Measurements from ENCODE around the gene KIAA1671. TPM values are rescaled to one million over a fixed set of nuclear protein-coding genes. Genes with fewer than 3 reads are reported as not detected.

Gene KIAA1671
- total RNA-seq, 8 experiments from 2014 or later, result 4.2 to 27.9 (median 10.2) TPM

DNA sequence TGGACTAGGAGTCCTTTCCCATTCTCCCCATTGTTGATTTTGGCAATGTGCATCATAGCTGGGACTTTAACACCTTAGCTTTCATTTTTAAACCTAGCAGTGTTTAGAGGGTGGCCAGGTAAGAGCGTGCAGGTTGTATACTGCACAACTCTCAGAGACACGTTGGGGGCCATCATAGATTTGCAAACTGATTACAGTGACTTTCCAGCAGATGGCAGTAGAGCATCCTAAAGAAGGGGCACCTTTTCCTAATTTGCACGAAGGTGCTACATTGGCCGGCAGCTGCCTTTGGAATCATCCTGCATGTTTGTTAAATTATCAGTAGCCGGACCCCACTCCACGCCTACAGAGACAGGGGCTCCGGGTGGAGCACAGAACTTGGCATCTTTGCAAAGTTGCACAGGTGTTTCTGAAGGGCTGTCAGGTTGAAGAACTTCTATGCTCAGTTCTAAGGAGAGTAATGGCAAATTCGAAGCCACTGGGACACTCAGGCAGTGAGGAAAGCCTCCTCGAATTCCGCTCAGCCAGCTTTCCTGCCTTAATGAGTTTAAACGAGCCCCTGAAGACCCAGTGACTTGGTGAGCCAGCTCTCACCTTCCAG lies 13.7 kb upstream of the KIAA1671 start:
- no peak overlapping the region for H3K27ac ChIP-seq
- no peak overlapping the region for H3K4me3 ChIP-seq
- H3K4me1 ChIP-seq (replicated peaks in 1 of 2), result peaks cover 0 to 4% of the 10 kb centered on the region in 2 donors
- peak in 4 of 8 experiments; percentile 38 to 82 (median 64) for ATAC-seq (replicated peaks in 6 of 8)
- in situ Hi-C loops (cut with MboI; ENCODE audit: low pct_unique_long_range_greater_than_20kb in 2 of 9, low sequenced_read_pairs in 9 of 9, unreplicated experiment in 9 of 9), result loop anchor here in 4 of 9 experiments (25.0 kb wide), 3 partner anchors 98 to 248 kb away; partner anchors contain the start of gene CRYBB3 (in 1 of the 4)
- WGBS, 10 experiments, result 0 to 100% (median 24%) methylated on average over 1 to 7 of the region's 11 CpGs

DNA sequence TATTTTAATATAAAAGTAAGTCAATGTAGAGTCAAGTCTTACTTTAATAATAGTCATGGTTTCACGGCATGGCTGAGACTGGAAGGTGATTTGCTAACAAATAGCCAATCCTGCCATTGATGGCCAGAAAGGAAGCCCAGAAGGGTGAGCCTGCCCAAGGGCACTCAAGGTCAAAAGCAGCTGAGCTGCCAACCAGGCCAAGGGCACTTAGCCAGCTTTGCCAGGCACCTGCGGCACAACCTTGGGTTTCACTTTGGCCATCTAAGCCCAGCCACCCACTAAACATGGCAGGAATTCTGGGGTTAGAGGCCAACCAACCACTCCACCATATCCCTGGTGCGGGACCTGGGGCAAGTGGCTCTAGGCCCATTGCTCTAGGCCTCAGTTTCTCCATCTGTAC lies 10.2 kb upstream of the KIAA1671 start:
- Histone ChIP-seq H3K27ac (no peak overlapping the region), H3K4me1 (replicated peaks in 1 of 2) (peaks cover 0 to 8% of the 10 kb centered on the region in 2 donors), H3K4me3 (no peak overlapping the region)
- WGBS, 10 experiments, result 71 to 100% methylated on average over 1 to 3 of the region's 3 CpGs; no CpG with 5 or more reads in 8 of the 10 experiments
- in situ Hi-C loops (cut with MboI; ENCODE audit: low pct_unique_long_range_greater_than_20kb in 2 of 9, low sequenced_read_pairs in 9 of 9, unreplicated experiment in 9 of 9), result loop anchor here in 6 of 9 experiments (10.0 to 25.0 kb wide), 4 partner anchors 95 to 245 kb away; partner anchors contain the start of gene CRYBB3 (in 1 of the 6)
- ATAC-seq (replicated peaks in 6 of 8), result no peak

DNA sequence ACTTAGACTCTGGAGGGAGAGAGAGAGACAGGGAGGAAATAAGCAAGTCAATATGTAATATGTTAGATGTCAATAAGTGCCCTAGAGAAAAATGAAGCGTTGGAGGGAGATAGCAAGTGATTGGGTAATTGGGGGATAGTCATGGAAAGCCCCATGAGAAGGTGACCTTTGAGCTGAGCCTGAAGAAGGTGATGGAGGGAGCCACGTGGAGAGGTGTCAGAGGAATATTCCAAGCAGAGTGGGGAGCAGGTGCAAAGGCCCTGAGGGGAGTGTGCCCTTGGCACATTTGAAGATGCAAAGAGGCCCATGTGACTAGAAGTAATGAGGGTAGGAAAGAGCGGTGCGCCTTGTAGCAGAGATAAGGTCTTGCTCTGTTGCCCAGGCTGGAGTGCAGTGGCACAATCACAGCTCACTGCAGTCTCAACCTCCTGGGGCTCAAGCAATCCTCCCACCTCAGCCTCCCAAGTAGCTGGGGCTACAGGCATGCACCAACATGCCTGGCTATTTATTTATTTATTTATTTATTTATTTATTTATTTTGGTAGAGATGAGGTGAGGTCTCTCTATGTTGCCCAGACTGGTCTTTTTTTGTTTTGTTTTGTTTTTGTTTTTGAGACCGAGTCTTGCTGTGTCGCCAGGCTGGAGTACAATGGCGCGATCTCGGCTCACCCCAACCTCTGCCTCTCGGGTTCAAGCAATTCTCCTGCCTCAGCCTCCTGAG lies 8.1 kb upstream of the KIAA1671 start:
- ATAC-seq (replicated peaks in 6 of 8), result no peak
- WGBS, 10 experiments, result 61 to 100% (median 74%) methylated on average over 1 to 6 of the region's 10 CpGs; no CpG with 5 or more reads in 2 of the 10 experiments

DNA sequence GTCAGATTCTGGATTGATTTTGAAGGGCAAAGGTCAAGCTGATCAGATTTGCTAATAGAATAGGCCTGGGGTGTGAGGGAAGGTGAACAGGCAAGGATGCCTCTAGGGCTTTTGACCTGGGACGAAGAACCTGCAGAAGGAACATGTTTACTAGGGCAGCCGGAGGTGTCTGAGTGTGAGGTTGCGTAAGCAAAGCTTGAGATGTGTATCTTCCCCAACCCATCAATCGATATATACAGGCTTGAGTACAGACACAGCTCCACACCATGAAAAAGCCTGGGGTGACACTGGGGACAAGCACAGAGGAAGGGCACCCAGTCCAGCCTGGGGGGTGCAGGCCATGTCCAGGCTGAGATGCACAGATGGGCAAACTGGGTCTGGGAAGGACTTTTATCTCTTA lies 7.1 kb upstream of the KIAA1671 start:
- in situ Hi-C loops (cut with MboI; ENCODE audit: low pct_unique_long_range_greater_than_20kb in 2 of 9, low sequenced_read_pairs in 9 of 9, unreplicated experiment in 9 of 9), result loop anchor here in 6 of 9 experiments (10.0 to 25.0 kb wide), 4 partner anchors 92 to 242 kb away; partner anchors contain the start of gene CRYBB3 (in 1 of the 6)
- Histone ChIP-seq H3K4me3 (no peak overlapping the region), H3K4me1 (replicated peaks in 1 of 2) (peaks cover 0 to 4% of the 10 kb centered on the region in 2 donors), H3K27ac (no peak overlapping the region)
- WGBS, 10 experiments, result 60 to 100% (median 92%) methylated on average over 1 of the region's 4 CpGs; no CpG with 5 or more reads in 6 of the 10 experiments
- no peak for ATAC-seq (replicated peaks in 6 of 8)

More for the DNA sequence above, 8.1 kb upstream of the KIAA1671 start:
- H3K4me1 ChIP-seq (replicated peaks in 1 of 2), result peaks cover 0 to 7% of the 10 kb centered on the region in 2 donors
- no peak overlapping the region for H3K27ac ChIP-seq
- H3K4me3 ChIP-seq, result no peak overlapping the region
- in situ Hi-C loops (cut with MboI; ENCODE audit: low pct_unique_long_range_greater_than_20kb in 2 of 9, low sequenced_read_pairs in 9 of 9, unreplicated experiment in 9 of 9), result loop anchor here in 6 of 9 experiments (10.0 to 25.0 kb wide), 4 partner anchors 93 to 243 kb away; partner anchors contain the start of gene CRYBB3 (in 1 of the 6)

DNA sequence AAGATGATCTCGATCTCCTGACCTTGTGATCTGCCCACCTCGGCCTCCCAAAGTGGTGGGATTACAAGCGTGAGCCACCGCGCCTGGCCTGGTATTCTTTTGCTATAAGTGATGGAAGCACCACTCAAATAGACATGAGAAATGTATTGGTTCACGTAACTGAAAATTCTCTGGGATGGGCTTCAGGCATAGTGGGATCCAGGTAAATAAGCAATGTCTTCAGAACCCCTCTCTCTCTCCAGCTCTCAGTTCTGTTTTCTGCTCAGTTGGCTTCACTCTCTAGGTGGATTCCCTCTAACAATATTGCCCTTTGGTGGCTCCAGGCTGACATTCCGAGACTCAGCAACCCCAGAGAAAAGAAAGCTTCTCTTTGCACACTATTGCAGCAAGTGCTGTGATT lies 5.1 kb upstream of the KIAA1671 start:
- 10 to 100% (median 88%) methylated on average over 1 to 5 of the region's 7 CpGs for WGBS, 10 experiments
- H3K4me1 ChIP-seq (replicated peaks in 1 of 2), result peaks cover 0 to 4% of the 10 kb centered on the region in 2 donors
- no peak for ATAC-seq (replicated peaks in 6 of 8)
- no peak overlapping the region for H3K27ac ChIP-seq
- in situ Hi-C loops (cut with MboI; ENCODE audit: low pct_unique_long_range_greater_than_20kb in 2 of 9, low sequenced_read_pairs in 9 of 9, unreplicated experiment in 9 of 9), result loop anchor here in 6 of 9 experiments (10.0 to 25.0 kb wide), 4 partner anchors 90 to 240 kb away; partner anchors contain the start of gene CRYBB3 (in 1 of the 6)
- no peak overlapping the region for H3K4me3 ChIP-seq

DNA sequence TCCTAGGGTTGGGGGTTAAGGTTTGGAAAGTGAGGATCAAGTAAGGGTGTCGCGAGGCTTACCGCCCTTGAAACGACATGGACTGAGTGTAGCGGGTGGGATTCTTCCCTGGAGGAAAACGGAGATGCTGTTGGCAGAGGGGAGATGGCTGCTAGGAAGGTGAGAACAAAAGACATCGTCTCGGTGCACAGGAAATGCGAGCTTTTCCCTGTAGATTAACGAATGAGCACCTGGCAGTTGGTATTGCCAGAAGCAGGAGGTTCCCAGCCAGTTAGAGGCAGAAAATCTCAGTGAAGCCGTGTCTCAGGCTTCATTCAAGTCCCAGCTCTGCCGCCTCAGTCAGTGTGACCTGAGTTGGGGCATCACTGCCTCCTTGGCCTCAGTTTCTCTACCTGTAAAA lies 4.6 kb upstream of the KIAA1671 start:
- 22 to 80% (median 60%) methylated on average over 2 to 7 of the region's 12 CpGs; no CpG with 5 or more reads in 2 of the 10 experiments for WGBS, 10 experiments
- H3K27ac ChIP-seq, result no peak overlapping the region

DNA sequence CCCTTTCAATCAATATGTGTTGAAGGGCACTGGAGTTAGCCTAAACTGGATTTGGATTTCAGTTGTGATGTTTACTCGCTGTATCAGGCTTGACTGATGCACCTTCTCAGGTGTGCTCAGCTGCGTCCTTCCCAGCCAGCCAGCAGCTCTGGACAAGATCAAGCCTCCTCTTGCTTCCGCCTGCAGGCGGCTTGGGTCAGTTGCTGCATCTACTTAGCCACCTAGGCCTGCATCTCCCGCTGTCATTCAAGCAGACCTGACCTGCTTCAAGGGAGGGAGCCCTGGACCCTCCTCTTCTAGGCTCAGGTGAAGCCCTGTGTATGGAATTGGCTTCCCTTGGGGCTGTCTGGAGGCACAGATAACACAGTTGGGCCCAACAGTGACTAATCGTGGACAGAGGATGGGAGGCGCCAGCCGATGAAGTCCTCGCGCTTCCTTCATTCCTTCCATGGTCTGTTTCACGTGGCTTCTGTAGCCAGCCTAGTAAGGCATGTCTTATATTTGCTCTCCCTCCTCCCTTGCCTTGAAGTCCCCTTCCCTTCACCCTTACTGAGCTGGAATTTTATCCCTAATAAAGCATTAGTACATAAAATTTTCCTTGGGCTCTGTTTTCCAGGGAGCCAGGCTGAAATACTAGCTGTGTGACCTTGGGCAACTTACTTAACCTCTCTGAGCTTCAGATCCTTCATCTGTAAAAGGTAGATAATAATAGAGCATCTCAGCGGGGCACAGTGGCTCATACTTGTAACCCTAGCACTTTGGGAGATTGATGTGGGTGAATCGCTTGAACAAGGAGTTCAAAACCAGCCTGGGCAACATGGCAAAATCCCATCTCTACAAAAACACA lies 3.9 kb upstream of the KIAA1671 start:
- WGBS, 10 experiments, result 0 to 100% (median 72%) methylated on average over 2 to 10 of the region's 13 CpGs; no CpG with 5 or more reads in 2 of the 10 experiments
- no peak overlapping the region for H3K4me3 ChIP-seq
- no peak overlapping the region for H3K27ac ChIP-seq
- peaks cover under 1 to 4% of the 10 kb centered on the region in 2 donors for H3K4me1 ChIP-seq (replicated peaks in 1 of 2)
- no peak for ATAC-seq (replicated peaks in 6 of 8)
- in situ Hi-C loops (cut with MboI; ENCODE audit: low pct_unique_long_range_greater_than_20kb in 2 of 9, low sequenced_read_pairs in 9 of 9, unreplicated experiment in 9 of 9), result loop anchor here in 6 of 9 experiments (10.0 to 25.0 kb wide), 4 partner anchors 89 to 239 kb away; partner anchors contain the start of gene CRYBB3 (in 1 of the 6)

More for the DNA sequence above, 4.6 kb upstream of the KIAA1671 start:
- in situ Hi-C loops (cut with MboI; ENCODE audit: low pct_unique_long_range_greater_than_20kb in 2 of 9, low sequenced_read_pairs in 9 of 9, unreplicated experiment in 9 of 9), result loop anchor here in 6 of 9 experiments (10.0 to 25.0 kb wide), 4 partner anchors 89 to 239 kb away; partner anchors contain the start of gene CRYBB3 (in 1 of the 6)
- ATAC-seq (replicated peaks in 6 of 8), result no peak
- Histone ChIP-seq H3K4me3 (no peak overlapping the region), H3K4me1 (replicated peaks in 1 of 2) (peaks cover 0 to 4% of the 10 kb centered on the region in 2 donors)

DNA sequence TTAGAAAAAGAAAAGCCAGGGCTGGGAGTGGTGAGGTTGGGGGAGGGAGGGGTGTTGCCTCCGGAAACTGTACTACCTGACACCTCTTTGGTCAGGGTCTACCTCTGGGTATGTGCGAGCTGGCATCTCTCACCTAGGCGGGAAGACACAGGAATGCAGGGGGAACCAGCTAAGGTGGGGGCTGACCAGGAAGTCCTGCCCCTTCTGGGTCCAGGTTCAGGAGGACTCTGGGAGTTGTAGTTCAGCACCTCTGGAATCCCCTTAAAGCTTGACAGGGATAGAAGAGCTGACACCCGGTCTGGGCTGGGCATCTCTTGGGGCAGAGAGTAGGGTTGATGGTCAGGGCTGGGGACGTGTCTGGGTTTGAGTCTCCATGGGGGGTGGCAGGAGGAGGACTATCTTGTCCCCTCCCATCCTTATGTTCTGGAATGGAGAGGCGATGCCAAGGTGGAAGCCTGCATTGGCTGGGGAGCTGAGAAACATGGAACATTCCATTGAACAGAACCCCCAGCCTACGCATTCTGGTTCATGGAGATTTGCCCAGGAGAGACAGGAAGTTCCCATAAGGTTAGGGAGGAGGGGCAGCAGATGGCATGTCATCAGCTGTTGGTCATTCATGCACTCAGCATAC lies 2.1 kb upstream of the KIAA1671 start:
- WGBS, 10 experiments, result 0 to 73% (median 23%) methylated on average over 1 to 5 of the region's 7 CpGs; no CpG with 5 or more reads in 6 of the 10 experiments
- in situ Hi-C loops (cut with MboI; ENCODE audit: low pct_unique_long_range_greater_than_20kb in 2 of 9, low sequenced_read_pairs in 9 of 9, unreplicated experiment in 9 of 9), result loop anchor here in 2 of 9 experiments (5.0 to 10.0 kb wide), 2 partner anchors 97 to 104 kb away; no protein-coding TSS in a partner anchor
- H3K4me3 ChIP-seq, result no peak overlapping the region
- no peak for ATAC-seq (replicated peaks in 6 of 8)
- H3K27ac ChIP-seq, result no peak overlapping the region
- peaks cover 11 to 15% of the 10 kb centered on the region in 2 donors for H3K4me1 ChIP-seq (replicated peaks in 1 of 2)

DNA sequence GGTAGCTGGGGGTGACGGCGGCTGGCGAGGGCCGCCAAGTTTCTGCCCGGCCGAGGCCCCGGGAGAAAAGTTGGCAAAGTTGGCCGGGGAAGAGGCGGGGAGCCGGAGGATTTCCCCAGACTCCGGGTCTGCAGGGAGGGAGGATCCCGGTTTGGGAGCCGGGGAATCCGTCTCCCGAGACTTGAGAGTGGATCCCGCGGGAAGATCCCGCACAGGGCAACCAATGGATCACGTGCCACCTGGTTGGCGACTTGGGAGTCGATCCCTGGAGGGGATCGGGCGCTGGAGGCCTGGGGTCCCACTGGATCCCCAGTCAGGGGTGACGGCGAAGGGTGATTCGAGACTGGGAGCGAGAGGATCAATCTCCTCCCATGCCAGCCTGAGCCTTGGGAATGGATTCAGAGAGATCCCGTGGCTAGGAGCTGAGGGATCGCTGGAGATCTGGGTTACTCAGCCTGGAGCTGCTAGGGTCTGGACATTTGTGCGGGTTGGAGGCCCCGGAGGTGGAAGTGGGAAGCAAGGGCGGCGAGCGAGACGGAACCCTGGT lies 394 bp downstream of the KIAA1671 start:
- ATAC-seq (replicated peaks in 6 of 8), result peak; percentile 59 to 76 (median 65)
- Histone ChIP-seq H3K4me3 (peak overlapping the region; percentile 52 to 76 (median 66)), H3K27ac (peak overlapping the region; percentile 3 to 79), H3K4me1 (replicated peaks in 1 of 2) (peaks cover 11 to 14% of the 10 kb centered on the region in 2 donors)
- WGBS, 10 experiments, result 0 to 5% (median 0%) methylated on average over 3 to 7 of the region's 35 CpGs; no CpG with 5 or more reads in 7 of the 10 experiments
- in situ Hi-C loops (cut with MboI; ENCODE audit: low pct_unique_long_range_greater_than_20kb in 2 of 9, low sequenced_read_pairs in 9 of 9, unreplicated experiment in 9 of 9), result loop anchor here in 2 of 9 experiments (5.0 to 10.0 kb wide), 2 partner anchors 94 to 102 kb away; no protein-coding TSS in a partner anchor

DNA sequence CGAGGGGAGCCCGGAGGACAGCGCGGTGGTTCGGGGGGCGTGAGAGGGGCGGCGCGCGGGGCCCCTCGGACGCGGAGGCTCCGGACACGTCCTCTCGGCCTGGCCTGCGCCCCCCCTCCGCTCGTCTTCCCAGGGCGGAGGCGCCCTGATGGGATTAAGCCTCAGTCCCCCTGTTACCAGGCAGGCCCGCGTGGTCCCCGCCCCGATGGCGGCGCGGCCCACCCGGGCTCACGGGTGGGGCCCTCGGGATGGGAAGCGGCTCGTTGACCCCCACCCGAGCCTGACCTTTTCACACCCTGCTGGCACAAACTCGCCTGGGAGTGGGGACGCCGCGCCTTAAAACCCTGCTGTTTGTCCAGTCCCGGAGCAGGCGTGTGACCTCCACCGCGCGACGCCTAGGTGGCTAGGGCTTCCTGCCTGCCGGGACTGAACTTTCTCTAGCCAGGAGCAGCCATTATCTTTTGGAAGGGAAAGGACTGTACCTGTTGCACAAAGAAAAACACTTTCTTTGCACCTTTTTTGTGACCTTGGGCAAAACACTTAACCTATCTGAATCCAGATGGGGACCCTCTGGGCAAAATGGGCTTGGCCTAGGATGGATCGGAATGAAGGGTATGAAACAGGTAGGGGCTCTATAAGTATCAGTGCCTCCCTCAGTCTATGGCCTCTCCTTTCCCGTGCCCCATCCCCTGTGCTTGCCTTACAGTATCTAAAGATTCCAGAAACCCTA lies 1.0 kb downstream of the KIAA1671 start:
- peaks cover 11 to 14% of the 10 kb centered on the region in 2 donors for H3K4me1 ChIP-seq (replicated peaks in 1 of 2)
- peak; percentile 2 to 20 (median 12) for ATAC-seq (replicated peaks in 6 of 8)
- in situ Hi-C loops (cut with MboI; ENCODE audit: low pct_unique_long_range_greater_than_20kb in 2 of 9, low sequenced_read_pairs in 9 of 9, unreplicated experiment in 9 of 9), result loop anchor here in 2 of 9 experiments (5.0 to 10.0 kb wide), 2 partner anchors 94 to 101 kb away; no protein-coding TSS in a partner anchor
- WGBS, 10 experiments, result 0 to 42% (median 20%) methylated on average over 1 to 2 of the region's 47 CpGs; no CpG with 5 or more reads in 5 of the 10 experiments
- H3K4me3 ChIP-seq, result peak overlapping the region; percentile 52 to 76 (median 66)
- H3K27ac ChIP-seq, result peak overlapping the region; percentile 3 to 79

DNA sequence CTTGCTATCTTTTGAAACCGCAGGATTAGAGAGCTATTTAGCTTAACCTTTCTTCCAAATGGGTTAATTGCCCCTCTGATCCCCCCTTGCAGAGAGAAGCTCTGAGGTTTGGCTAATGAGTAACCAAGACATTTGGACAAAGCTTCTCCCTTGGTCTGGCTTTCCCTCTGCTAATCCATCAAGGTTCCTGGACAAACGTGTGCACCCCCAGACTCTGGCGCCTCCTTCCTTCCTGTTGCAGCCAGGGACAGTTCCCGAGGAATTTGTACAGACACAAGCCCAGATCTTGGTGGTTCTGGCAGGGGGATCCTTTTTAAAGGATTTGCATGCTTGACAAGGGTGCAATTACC lies 1.6 kb downstream of the KIAA1671 start:
- in situ Hi-C loops (cut with MboI; ENCODE audit: low pct_unique_long_range_greater_than_20kb in 2 of 9, low sequenced_read_pairs in 9 of 9, unreplicated experiment in 9 of 9), result loop anchor here in 2 of 9 experiments (5.0 to 10.0 kb wide), 2 partner anchors 93 to 101 kb away; no protein-coding TSS in a partner anchor
- 0 to 100% (median 0%) methylated on average over 1 to 4 of the region's 4 CpGs; no CpG with 5 or more reads in 5 of the 10 experiments for WGBS, 10 experiments
- no peak overlapping the region for H3K27ac ChIP-seq
- H3K4me1 ChIP-seq (replicated peaks in 1 of 2), result peaks cover 11 to 14% of the 10 kb centered on the region in 2 donors
- no peak for ATAC-seq (replicated peaks in 6 of 8)
- H3K4me3 ChIP-seq, result peak overlapping the region in 4 of 5 donors; percentile 52 to 73 (median 63)
